GM12878 (cell line): Measurements from ENCODE around the gene ZFP28.

Source experiments
- CEBPB ChIP-seq, 2 experiments: fragments of 150-350 bp in 1 of 2; IDR thresholded peaks; 2 replicates each; pipeline ENCODE4 v1.6.1; 2012 to 2014; ENCODE audit warnings: low read depth in 2 of 2, low read length in 2 of 2, borderline replicate concordance in 1 of 2, inconsistent platforms in 1 of 2
- CTCF ChIP-seq, 3 experiments: IDR thresholded peaks in 2 of 3; conservative IDR thresholded peaks in 1 of 3; 2 replicates each; pipeline ENCODE4 v1.5.1; 2011; ENCODE audit warnings: low read depth in 3 of 3, low read length in 3 of 3, mild to moderate bottlenecking in 3 of 3, control low read depth in 2 of 3, moderate library complexity in 2 of 3, inconsistent platforms in 1 of 3, mixed read lengths in 1 of 3; ENCODE audit not compliant: control insufficient read depth in 2 of 3, insufficient read depth in 1 of 3; ENCODE audit errors: extremely low read depth in 1 of 3
- EP300 ChIP-seq, 2 experiments: fragments of 150-350 bp in 1 of 2; IDR thresholded peaks; 2 replicates each; pipeline ENCODE4 v1.6.1; 2011 to 2012; ENCODE audit warnings: low read depth in 2 of 2, low read length in 2 of 2, borderline replicate concordance in 1 of 2, improper control_type of control experiment in 1 of 2, inconsistent platforms in 1 of 2; ENCODE audit not compliant: control insufficient read depth in 1 of 2
- HDGF ChIP-seq: fragments of 450-650 bp; IDR thresholded peaks from 2 replicates; pipeline ENCODE4 v1.6.1; 2016; ENCODE audit warnings: antibody characterized with exemption
- POLR2A ChIP-seq: IDR thresholded peaks from 2 replicates; pipeline ENCODE4 v1.6.1; 2011; ENCODE audit warnings: low read depth, mild to moderate bottlenecking, low read length
- REST ChIP-seq: IDR thresholded peaks from 2 replicates; pipeline ENCODE4 v1.6.1; 2012; ENCODE audit warnings: mild to moderate bottlenecking, low read depth, low read length
- SUZ12 ChIP-seq: fragments of 200-600 bp; sonication (generic); IDR thresholded peaks from one replicate; pipeline ENCODE4 v1.6.1; 2018; ENCODE audit warnings: antibody characterized with exemption, mild to moderate bottlenecking; ENCODE audit not compliant: unreplicated experiment
- TAF1 ChIP-seq: IDR thresholded peaks from 2 replicates; pipeline ENCODE4 v1.6.1; 2011; ENCODE audit warnings: mild to moderate bottlenecking, low read depth, low read length, borderline replicate concordance
- TCF12 ChIP-seq: IDR thresholded peaks from 2 replicates; pipeline ENCODE4 v1.6.1; 2011; ENCODE audit warnings: low read depth, mild to moderate bottlenecking, low read length
- USF2 ChIP-seq: IDR thresholded peaks from 2 replicates; pipeline ENCODE4 v1.6.1; 2011; ENCODE audit warnings: low read depth, low read length, improper control_type of control experiment, borderline replicate concordance
- ZBTB33 ChIP-seq: fragments of 450-650 bp; IDR thresholded peaks from 2 replicates; pipeline ENCODE4 v1.6.1; 2017; ENCODE audit warnings: mild to moderate bottlenecking

GRCh38 chr19:56567274-56568120 lies 28.7 kb downstream of the ZFP28 start, which contains the start of gene ZNF470:
- no peak for TF ChIP-seq HDGF
- no peak for TF ChIP-seq USF2
- TF ChIP-seq REST: no peak
- TF ChIP-seq POLR2A: peak; percentile 55; the same call in 1 of the 2 replicates
- TF ChIP-seq CTCF (IDR thresholded peaks at IDR 0.05 in 2 of 3, conservative IDR thresholded peaks at IDR 0.05 in 1 of 3; ENCODE audit: control insufficient read depth in 2 of 3, extremely low read depth in 1 of 3, insufficient read depth in 1 of 3, low read depth in 3 of 3, low read length in 3 of 3): no peak
- TF ChIP-seq ZBTB33: no peak
- no peak; the same call in 1 of the 2 replicates for TF ChIP-seq TAF1
- TF ChIP-seq TCF12: no peak
- TF ChIP-seq EP300 (IDR thresholded peaks at IDR 0.05; ENCODE audit: borderline replicate concordance in 1 of 2, control insufficient read depth in 1 of 2, low read depth in 2 of 2, low read length in 2 of 2): no peak
- TF ChIP-seq SUZ12: no peak
- TF ChIP-seq CEBPB (IDR thresholded peaks at IDR 0.05; ENCODE audit: borderline replicate concordance in 1 of 2, low read depth in 2 of 2, low read length in 2 of 2): no peak
